GM23338 (cell line): ENCODE results near the gene PRIMPOL.

Experiments used
- CTCF ChIP-seq, 2 experiments: fragments of 200-600 bp in 1 of 2; sonication (generic) in 1 of 2; conservative IDR thresholded peaks; 2 replicates each; pipeline versions ENCODE4 v1.5.1 to v1.6.1; 2016 to 2017; ENCODE audit warnings: antibody characterized with exemption in 2 of 2, low read depth in 2 of 2, mild to moderate bottlenecking in 2 of 2, moderate library complexity in 1 of 2
- ETS1 ChIP-seq: IDR thresholded peaks from 2 replicates; pipeline ENCODE4 v1.6.1; 2016; ENCODE audit warnings: antibody characterized with exemption
- EZH2 ChIP-seq: fragments of 200-600 bp; sonication (generic); IDR thresholded peaks from one replicate; pipeline ENCODE4 v1.8.0; 2017; ENCODE audit warnings: antibody characterized with exemption, mild to moderate bottlenecking, low read depth; ENCODE audit not compliant: unreplicated experiment
- JUNB ChIP-seq: IDR thresholded peaks from one replicate; pipeline ENCODE4 v1.6.1; 2016; ENCODE audit warnings: antibody characterized with exemption; ENCODE audit not compliant: unreplicated experiment
- POLR2AphosphoS5 ChIP-seq: IDR thresholded peaks from 2 replicates; pipeline ENCODE4 v1.6.1; 2016; ENCODE audit warnings: antibody characterized with exemption, low read depth
- REST ChIP-seq: IDR thresholded peaks from one replicate; pipeline ENCODE4 v1.6.1; 2018; ENCODE audit warnings: antibody characterized with exemption; ENCODE audit not compliant: unreplicated experiment

GRCh38 chr4:184620212-184620867 is 29.2 kb upstream of the PRIMPOL start:
- TF ChIP-seq CTCF (conservative IDR thresholded peaks at IDR 0.05; ENCODE audit: low read depth in 2 of 2): no peak
- TF ChIP-seq JUNB: no peak
- no peak for TF ChIP-seq EZH2
- TF ChIP-seq POLR2AphosphoS5: no peak
- TF ChIP-seq REST: no peak
- TF ChIP-seq ETS1: no peak
